HepG2 (cell line): ENCODE results near the gene RILPL1. TPM values are rescaled to one million over a fixed set of nuclear protein-coding genes. Genes with fewer than 3 reads are reported as not detected.

ENCODE experiments used
- BCL3 ChIP-seq: sonication (generic); formaldehyde crosslinking; IDR thresholded peaks from 2 replicates; pipeline ENCODE4 v1.5.1; 2020; ENCODE audit warnings: mild to moderate bottlenecking, missing genetic modification reagents, moderate library complexity
- BRCA1 ChIP-seq: sonication (generic); formaldehyde crosslinking; IDR thresholded peaks from 2 replicates; pipeline ENCODE4 v1.4.0; 2020; ENCODE audit warnings: missing genetic modification reagents
- GABPA ChIP-seq, 2 experiments: IDR thresholded peaks; 2 replicates each; pipeline ENCODE4 v1.6.1; 2011 to 2016; ENCODE audit warnings: low read depth in 2 of 2, low read length in 1 of 2, missing biosample characterization in 1 of 2, missing genetic modification characterization in 1 of 2
- GABPB1 ChIP-seq: IDR thresholded peaks from 2 replicates; pipeline ENCODE4 v1.6.1; 2016; ENCODE audit warnings: mild to moderate bottlenecking, missing genetic modification reagents, moderate library complexity, missing compliant biosample characterization
- GATA4 ChIP-seq: sonication (generic); IDR thresholded peaks from 2 replicates; pipeline ENCODE4 v1.6.1; 2016; ENCODE audit warnings: antibody characterized with exemption, low read depth, borderline replicate concordance
- HNRNPK ChIP-seq: fragments of 200-400 bp; formaldehyde crosslinking; IDR thresholded peaks from 2 replicates; pipeline ENCODE4 v1.6.1; 2018; ENCODE audit warnings: low read length, low read depth, moderate library complexity, mild to moderate bottlenecking; ENCODE audit not compliant: poor library complexity, severe bottlenecking
- HNRNPL ChIP-seq: fragments of 200-400 bp; formaldehyde crosslinking; IDR thresholded peaks from 2 replicates; pipeline ENCODE4 v1.6.1; 2017; ENCODE audit warnings: mild to moderate bottlenecking, low read depth, low read length
- HOXD1 ChIP-seq: sonication (generic); formaldehyde crosslinking; IDR thresholded peaks from 2 replicates; pipeline ENCODE4 v1.5.0; 2020; ENCODE audit warnings: missing genetic modification reagents
- KDM3A ChIP-seq: IDR thresholded peaks from 2 replicates; pipeline ENCODE4 v1.6.1; 2018; ENCODE audit warnings: low read depth, missing compliant biosample characterization
- MAZ ChIP-seq, 2 experiments: sonication (generic) in 1 of 2; formaldehyde crosslinking in 1 of 2; IDR thresholded peaks; 2 replicates each; pipeline versions ENCODE4 v1.5.0 to v1.6.1; 2012 to 2020; ENCODE audit warnings: low read depth in 2 of 2, mild to moderate bottlenecking in 2 of 2, borderline replicate concordance in 1 of 2, improper control_type of control experiment in 1 of 2, low read length in 1 of 2, missing genetic modification reagents in 1 of 2, moderate library complexity in 1 of 2
- NFE2L2 ChIP-seq: fragments of 150-350 bp; IDR thresholded peaks from 2 replicates; pipeline ENCODE4 v1.6.1; 2014; ENCODE audit warnings: low read length
- PAX8 ChIP-seq: sonication (generic); formaldehyde crosslinking; IDR thresholded peaks from 2 replicates; pipeline ENCODE4 v1.8.0; 2022; ENCODE audit warnings: mild to moderate bottlenecking, missing genetic modification reagents, borderline replicate concordance
- TBL1XR1 ChIP-seq: fragments of 150-350 bp; IDR thresholded peaks from 2 replicates; pipeline ENCODE4 v1.6.1; 2014; ENCODE audit warnings: borderline replicate concordance, low read length; ENCODE audit not compliant: partially characterized antibody
- TCF12 ChIP-seq, 2 experiments: fragments of 450-650 bp in 1 of 2; sonication (generic) in 1 of 2; formaldehyde crosslinking in 1 of 2; IDR thresholded peaks; 2 replicates each; pipeline versions ENCODE4 v1.6.1 to v1.8.0; 2017 to 2022; ENCODE audit warnings: antibody characterized with exemption in 1 of 2, mild to moderate bottlenecking in 1 of 2, missing genetic modification reagents in 1 of 2, moderate library complexity in 1 of 2
- ZFP41 ChIP-seq: sonication (generic); formaldehyde crosslinking; IDR thresholded peaks from 2 replicates; pipeline ENCODE4 v1.4.0; 2020; ENCODE audit warnings: mild to moderate bottlenecking, missing genetic modification reagents, borderline replicate concordance
- ZMAT3 ChIP-seq: sonication (generic); formaldehyde crosslinking; conservative IDR thresholded peaks from 2 replicates; pipeline ENCODE4 v1.7.0; 2021; ENCODE audit warnings: missing genetic modification reagents
- ZNF138 ChIP-seq: sonication (generic); formaldehyde crosslinking; IDR thresholded peaks from 2 replicates; pipeline ENCODE4 v1.5.0; 2020; ENCODE audit warnings: mild to moderate bottlenecking, low read depth, missing genetic modification reagents
- ZNF24 ChIP-seq: fragments of 450-650 bp; IDR thresholded peaks from 2 replicates; pipeline ENCODE4 v1.6.1; 2017; ENCODE audit warnings: antibody characterized with exemption, mild to moderate bottlenecking
- ZNF263 ChIP-seq: sonication (generic); formaldehyde crosslinking; IDR thresholded peaks from 2 replicates; pipeline ENCODE4 v1.4.0; 2020; ENCODE audit warnings: missing genetic modification reagents
- ZNF44 ChIP-seq: sonication (generic); formaldehyde crosslinking; IDR thresholded peaks from 2 replicates; pipeline ENCODE4 v1.5.1; 2020; ENCODE audit warnings: mild to moderate bottlenecking, missing genetic modification reagents
- ZNF468 ChIP-seq: sonication (generic); formaldehyde crosslinking; IDR thresholded peaks from 2 replicates; pipeline ENCODE4 v1.8.0; 2022; ENCODE audit warnings: mild to moderate bottlenecking, moderate library complexity, missing genetic modification reagents
- ZNF816 ChIP-seq: sonication (generic); formaldehyde crosslinking; IDR thresholded peaks from 2 replicates; pipeline ENCODE4 v1.8.0; 2022; ENCODE audit warnings: missing genetic modification reagents, mild to moderate bottlenecking, borderline replicate concordance
- ZZZ3 ChIP-seq: sonication (generic); formaldehyde crosslinking; IDR thresholded peaks from 2 replicates; pipeline ENCODE4 v1.4.0; 2020; ENCODE audit warnings: missing genetic modification reagents, mild to moderate bottlenecking, borderline replicate concordance
- polyA plus RNA-seq, 8 experiments: library from polyadenylated mRNA; depleted of rRNA in 3 of 8; stranded (reverse) in 7 of 8; unstranded in 1 of 8; fragments of >200 nt; fragmentation: Illumina TruSeq in 4 of 8; extraction: Trizol in 4 of 8; gene quantifications; 2 replicates each; pipeline versions ENCODE4 v1.2.1 to v1.2.3, GENCODE V29; 2011 to 2016; ENCODE audit warnings: low read depth in 4 of 8, missing spikeins in 1 of 8, mixed read lengths in 1 of 8; ENCODE audit not compliant: insufficient read depth in 1 of 8
- total RNA-seq, 5 experiments: library from RNA; depleted of rRNA; stranded (reverse); fragments of >200 nt; fragmentation: Illumina TruSeq; extraction: Trizol; gene quantifications; 2 replicates each; pipeline ENCODE4 v1.2.3, GENCODE V29; 2016; ENCODE audit warnings: low read depth in 1 of 5
- TF ChIP-seq, protein P1 (sequence below): sonication (generic); formaldehyde crosslinking; conservative IDR thresholded peaks from 2 replicates; pipeline ENCODE4 v1.8.0; 2022; ENCODE audit warnings: mild to moderate bottlenecking, moderate library complexity, missing genetic modification reagents
- TF ChIP-seq, protein P2 (sequence below): sonication (generic); formaldehyde crosslinking; IDR thresholded peaks from 2 replicates; pipeline ENCODE4 v1.5.0; 2020; ENCODE audit warnings: mild to moderate bottlenecking, low read depth, missing genetic modification reagents, borderline replicate concordance

Gene RILPL1
- total and polyA plus RNA-seq, 2 of the 13 experiments (the other 11 are each of a cell fraction or from before 2014, with no cell fraction given) = 5.8 to 28.4 TPM

GRCh38 chr12:123457980-123458779, 75.3 kb downstream of the RILPL1 start, which contains the start of gene SNRNP35 (continued):
- TF ChIP-seq, protein P1, sequence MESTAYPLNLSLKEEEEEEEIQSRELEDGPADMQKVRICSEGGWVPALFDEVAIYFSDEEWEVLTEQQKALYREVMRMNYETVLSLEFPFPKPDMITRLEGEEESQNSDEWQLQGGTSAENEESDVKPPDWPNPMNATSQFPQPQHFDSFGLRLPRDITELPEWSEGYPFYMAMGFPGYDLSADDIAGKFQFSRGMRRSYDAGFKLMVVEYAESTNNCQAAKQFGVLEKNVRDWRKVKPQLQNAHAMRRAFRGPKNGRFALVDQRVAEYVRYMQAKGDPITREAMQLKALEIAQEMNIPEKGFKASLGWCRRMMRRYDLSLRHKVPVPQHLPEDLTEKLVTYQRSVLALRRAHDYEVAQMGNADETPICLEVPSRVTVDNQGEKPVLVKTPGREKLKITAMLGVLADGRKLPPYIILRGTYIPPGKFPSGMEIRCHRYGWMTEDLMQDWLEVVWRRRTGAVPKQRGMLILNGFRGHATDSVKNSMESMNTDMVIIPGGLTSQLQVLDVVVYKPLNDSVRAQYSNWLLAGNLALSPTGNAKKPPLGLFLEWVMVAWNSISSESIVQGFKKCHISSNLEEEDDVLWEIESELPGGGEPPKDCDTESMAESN (CRISPR knock-in tag) = peak; percentile 83
- TF ChIP-seq TBL1XR1 (no peak), MAZ (IDR thresholded peaks at IDR 0.05; ENCODE audit: borderline replicate concordance, low read depth, low read length) (no peak), MAZ (CRISPR knock-in tag; IDR thresholded peaks at IDR 0.05; ENCODE audit: low read depth) (no peak; the same call in none of the 2 replicates), ZNF816 (CRISPR knock-in tag) (peak; percentile 49; the same call in 1 of the 2 replicates), ZNF24 (0 out of 2 replicates have a peak, but pooled peaks have one; percentile 31), GABPB1 (CRISPR knock-in tag) (peak; percentile 91), ZNF468 (no peak), BRCA1 (CRISPR knock-in tag) (0 out of 2 replicates have a peak, but pooled peaks have one; percentile 32), ZNF263 (CRISPR knock-in tag) (0 out of 2 replicates have a peak, but pooled peaks have one; percentile 53), PAX8 (CRISPR knock-in tag) (no peak), HOXD1 (CRISPR knock-in tag) (peak; percentile 41; the same call in 1 of the 2 replicates), HNRNPK (no peak), GABPA (IDR thresholded peaks at IDR 0.05; ENCODE audit: low read depth, low read length) (peak; percentile 27; the same call in 1 of the 2 replicates), GABPA (CRISPR knock-in tag; IDR thresholded peaks at IDR 0.05; ENCODE audit: low read depth) (peak; percentile 82), ZZZ3 (CRISPR knock-in tag) (no peak), KDM3A (CRISPR knock-in tag) (peak; percentile 37; the same call in 1 of the 2 replicates), ZNF44 (CRISPR knock-in tag) (peak; percentile 57; the same call in 1 of the 2 replicates), ZFP41 (CRISPR knock-in tag) (no peak), NFE2L2 (no peak), ZNF138 (CRISPR knock-in tag) (no peak), HNRNPL (peak; percentile 76; the same call in 1 of the 2 replicates), GATA4 (peak; percentile 43; the same call in 1 of the 2 replicates), TCF12 (IDR thresholded peaks at IDR 0.05) (no peak), TCF12 (CRISPR knock-in tag; IDR thresholded peaks at IDR 0.05) (no peak), ZMAT3 (CRISPR knock-in tag) (peak; percentile 84; the same call in 1 of the 2 replicates), BCL3 (CRISPR knock-in tag) (no peak; the same call in 1 of the 2 replicates)
- TF ChIP-seq, protein P2, sequence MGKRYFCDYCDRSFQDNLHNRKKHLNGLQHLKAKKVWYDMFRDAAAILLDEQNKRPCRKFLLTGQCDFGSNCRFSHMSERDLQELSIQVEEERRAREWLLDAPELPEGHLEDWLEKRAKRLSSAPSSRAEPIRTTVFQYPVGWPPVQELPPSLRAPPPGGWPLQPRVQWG (CRISPR knock-in tag) = no peak
